GM12878 (cell line): ENCODE results near the gene BLOC1S3. TPM values are rescaled to one million over a fixed set of nuclear protein-coding genes. Genes with fewer than 3 reads are reported as not detected.

ENCODE experiments used
- CBFB ChIP-seq: IDR thresholded peaks from 2 replicates; pipeline ENCODE4 v1.6.1; 2016; ENCODE audit warnings: antibody characterized with exemption, low read depth
- CBX3 ChIP-seq: fragments of 200-600 bp; sonication (generic); IDR thresholded peaks from 2 replicates; pipeline ENCODE4 v1.6.1; 2016; ENCODE audit warnings: low read depth, borderline replicate concordance
- EED ChIP-seq: sonication (generic); IDR thresholded peaks from 2 replicates; pipeline ENCODE4 v1.6.1; 2016; ENCODE audit warnings: antibody characterized with exemption, low read depth
- ESRRA ChIP-seq: IDR thresholded peaks from 2 replicates; pipeline ENCODE4 v1.6.1; 2012; ENCODE audit warnings: mild to moderate bottlenecking, low read length, improper control_type of control experiment
- HCFC1 ChIP-seq: fragments of 150-350 bp; IDR thresholded peaks from 2 replicates; pipeline ENCODE4 v1.6.1; 2014; ENCODE audit warnings: low read length
- IKZF1 ChIP-seq: fragments of 450-650 bp; conservative IDR thresholded peaks from 2 replicates; pipeline ENCODE4 v1.6.1; 2017; ENCODE audit warnings: antibody characterized with exemption, mild to moderate bottlenecking
- KDM1A ChIP-seq: fragments of 200-600 bp; sonication (generic); IDR thresholded peaks from 2 replicates; pipeline ENCODE4 v1.6.1; 2016; ENCODE audit warnings: borderline replicate concordance
- MEF2B ChIP-seq: fragments of 450-650 bp; IDR thresholded peaks from 2 replicates; pipeline ENCODE4 v1.6.1; 2018; ENCODE audit warnings: mild to moderate bottlenecking, moderate library complexity; ENCODE audit not compliant: partially characterized antibody, poor library complexity, severe bottlenecking
- MLLT1 ChIP-seq: fragments of 450-650 bp; IDR thresholded peaks from 2 replicates; pipeline ENCODE4 v1.6.1; 2016; ENCODE audit warnings: mild to moderate bottlenecking
- MXI1 ChIP-seq: fragments of 150-350 bp; IDR thresholded peaks from 2 replicates; pipeline ENCODE4 v1.6.1; 2011; ENCODE audit warnings: low read depth, mild to moderate bottlenecking, inconsistent platforms, low read length, improper control_type of control experiment
- MYB ChIP-seq: fragments of 150-350 bp; IDR thresholded peaks from 2 replicates; pipeline ENCODE4 v1.6.1; 2014; ENCODE audit warnings: mild to moderate bottlenecking, low read depth, low read length, borderline replicate concordance
- NFYA ChIP-seq: IDR thresholded peaks from 2 replicates; pipeline ENCODE4 v1.6.1; 2011; ENCODE audit warnings: low read depth, mild to moderate bottlenecking, low read length, improper control_type of control experiment, borderline replicate concordance
- POLR2AphosphoS2 ChIP-seq: IDR thresholded peaks from 2 replicates; pipeline ENCODE4 v1.6.1; 2011; ENCODE audit warnings: low read depth, mild to moderate bottlenecking, low read length, improper control_type of control experiment, moderate library complexity
- SIN3A ChIP-seq: IDR thresholded peaks from 2 replicates; pipeline ENCODE4 v1.6.1; 2012; ENCODE audit warnings: low read depth, low read length, improper control_type of control experiment
- SREBF1 ChIP-seq: IDR thresholded peaks from 2 replicates; pipeline ENCODE4 v1.6.1; 2012; ENCODE audit warnings: mild to moderate bottlenecking, low read length
- SRF ChIP-seq, 2 experiments: IDR thresholded peaks; 2 replicates each; pipeline ENCODE4 v1.6.1; 2011; ENCODE audit warnings: low read depth in 2 of 2, low read length in 2 of 2, mild to moderate bottlenecking in 1 of 2, moderate library complexity in 1 of 2
- TBL1XR1 ChIP-seq: IDR thresholded peaks from 2 replicates; pipeline ENCODE4 v1.6.1; 2012; ENCODE audit warnings: low read depth, low read length, improper control_type of control experiment
- TCF3 ChIP-seq: IDR thresholded peaks from 2 replicates; pipeline ENCODE4 v1.6.1; 2012; ENCODE audit warnings: low read depth, mild to moderate bottlenecking, low read length, borderline replicate concordance; ENCODE audit not compliant: insufficient read depth
- WRNIP1 ChIP-seq: IDR thresholded peaks from 2 replicates; pipeline ENCODE4 v1.6.1; 2011; ENCODE audit warnings: low read depth, low read length, improper control_type of control experiment, borderline replicate concordance
- ZNF207 ChIP-seq: fragments of 450-650 bp; IDR thresholded peaks from 2 replicates; pipeline ENCODE4 v1.6.1; 2014; ENCODE audit warnings: antibody characterized with exemption, mild to moderate bottlenecking, borderline replicate concordance
- ZNF687 ChIP-seq: fragments of 450-650 bp; IDR thresholded peaks from 2 replicates; pipeline ENCODE4 v1.6.1; 2017; ENCODE audit warnings: mild to moderate bottlenecking, moderate library complexity
- polyA plus RNA-seq, 11 experiments: library from polyadenylated mRNA; depleted of rRNA in 4 of 11; unstranded in 6 of 11; stranded (reverse) in 5 of 11; fragments of >200 nt; fragmentation: Nextera tagmentation in 4 of 11; fragmentation: Illumina TruSeq in 1 of 11; extraction: Ambion mirVana in 4 of 11; extraction: Trizol in 1 of 11; gene quantifications; 1 replicate in 1 of 11; 2 replicates in 10 of 11; pipeline versions ENCODE4 v1.2.1 to v1.2.3, GENCODE V29; 2011 to 2016; ENCODE audit warnings: inconsistent platforms in 2 of 11, missing spikeins in 2 of 11, low read depth in 1 of 11
- total RNA-seq, 4 experiments: library from RNA; depleted of rRNA in 3 of 4; stranded (reverse); fragments of >200 nt in 3 of 4; fragmentation: Illumina TruSeq in 1 of 4; extraction: Trizol in 1 of 4; gene quantifications; 2 replicates each; pipeline versions ENCODE4 v1.2.1 to v1.2.3, GENCODE V29; 2013 to 2021
- TF ChIP-seq, protein P1 (sequence below), 3 experiments: IDR thresholded peaks in 2 of 3; conservative IDR thresholded peaks in 1 of 3; 2 replicates each; pipeline ENCODE4 v1.5.1; 2011; ENCODE audit warnings: low read depth in 3 of 3, low read length in 3 of 3, mild to moderate bottlenecking in 3 of 3, control low read depth in 2 of 3, moderate library complexity in 2 of 3, inconsistent platforms in 1 of 3, mixed read lengths in 1 of 3; ENCODE audit not compliant: control insufficient read depth in 2 of 3, insufficient read depth in 1 of 3; ENCODE audit errors: extremely low read depth in 1 of 3

BLOC1S3 gene
- total and polyA plus RNA-seq, 10 of the 15 experiments (the other 5 are each of a cell fraction or from before 2014, with no cell fraction given): 3.6 to 18.3 (median 10.4) TPM

- TF ChIP-seq, protein P1, sequence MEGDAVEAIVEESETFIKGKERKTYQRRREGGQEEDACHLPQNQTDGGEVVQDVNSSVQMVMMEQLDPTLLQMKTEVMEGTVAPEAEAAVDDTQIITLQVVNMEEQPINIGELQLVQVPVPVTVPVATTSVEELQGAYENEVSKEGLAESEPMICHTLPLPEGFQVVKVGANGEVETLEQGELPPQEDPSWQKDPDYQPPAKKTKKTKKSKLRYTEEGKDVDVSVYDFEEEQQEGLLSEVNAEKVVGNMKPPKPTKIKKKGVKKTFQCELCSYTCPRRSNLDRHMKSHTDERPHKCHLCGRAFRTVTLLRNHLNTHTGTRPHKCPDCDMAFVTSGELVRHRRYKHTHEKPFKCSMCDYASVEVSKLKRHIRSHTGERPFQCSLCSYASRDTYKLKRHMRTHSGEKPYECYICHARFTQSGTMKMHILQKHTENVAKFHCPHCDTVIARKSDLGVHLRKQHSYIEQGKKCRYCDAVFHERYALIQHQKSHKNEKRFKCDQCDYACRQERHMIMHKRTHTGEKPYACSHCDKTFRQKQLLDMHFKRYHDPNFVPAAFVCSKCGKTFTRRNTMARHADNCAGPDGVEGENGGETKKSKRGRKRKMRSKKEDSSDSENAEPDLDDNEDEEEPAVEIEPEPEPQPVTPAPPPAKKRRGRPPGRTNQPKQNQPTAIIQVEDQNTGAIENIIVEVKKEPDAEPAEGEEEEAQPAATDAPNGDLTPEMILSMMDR (IDR thresholded peaks at IDR 0.05 in 2 of 3, conservative IDR thresholded peaks at IDR 0.05 in 1 of 3; ENCODE audit: control insufficient read depth in 2 of 3, extremely low read depth in 1 of 3, insufficient read depth in 1 of 3, low read depth in 3 of 3, low read length in 3 of 3): peak; percentile 19 to 48 (median 37); a peak in 4 of 6 replicates
- TF ChIP-seq SREBF1: no peak
- TF ChIP-seq MLLT1: 0 out of 2 replicates have a peak, but pooled peaks have one; percentile 27
- no peak for TF ChIP-seq TBL1XR1
- TF ChIP-seq IKZF1: no peak
- peak; percentile 44 for TF ChIP-seq NFYA
- no peak for TF ChIP-seq TCF3
- peak; percentile 81 for TF ChIP-seq MEF2B
- peak; percentile 34 for TF ChIP-seq HCFC1
- TF ChIP-seq WRNIP1: no peak
- TF ChIP-seq MYB: no peak
- TF ChIP-seq KDM1A: no peak
- TF ChIP-seq POLR2AphosphoS2: 0 out of 2 replicates have a peak, but pooled peaks have one; percentile 65
- TF ChIP-seq ESRRA: no peak
- peak; percentile 95; the same call in 1 of the 2 replicates for TF ChIP-seq SIN3A
- TF ChIP-seq MXI1: peak; percentile 98
- TF ChIP-seq CBX3: no peak
- no peak for TF ChIP-seq ZNF687
- TF ChIP-seq SRF (IDR thresholded peaks at IDR 0.05; ENCODE audit: low read depth in 2 of 2, low read length in 2 of 2): no peak
- TF ChIP-seq ZNF207: no peak
- TF ChIP-seq EED: no peak
- no peak for TF ChIP-seq CBFB
Observed at GRCh38 chr19:45178262-45179071, at the start of gene BLOC1S3 (continued).
